ENCODE measurements around the gene GATB.
"Not testable (repeated sequence)": the region's sequence is repeated elsewhere in the genome, so short reads cannot be mapped to it uniquely, and the experiment has no call there.

Gene GATB

GRCh38 chr4:151785484-151786157 is 24.8 kb upstream of the GATB start:
- DNase-seq (ENCODE audit: low read depth in 2 of 2) = no peak

DNA sequence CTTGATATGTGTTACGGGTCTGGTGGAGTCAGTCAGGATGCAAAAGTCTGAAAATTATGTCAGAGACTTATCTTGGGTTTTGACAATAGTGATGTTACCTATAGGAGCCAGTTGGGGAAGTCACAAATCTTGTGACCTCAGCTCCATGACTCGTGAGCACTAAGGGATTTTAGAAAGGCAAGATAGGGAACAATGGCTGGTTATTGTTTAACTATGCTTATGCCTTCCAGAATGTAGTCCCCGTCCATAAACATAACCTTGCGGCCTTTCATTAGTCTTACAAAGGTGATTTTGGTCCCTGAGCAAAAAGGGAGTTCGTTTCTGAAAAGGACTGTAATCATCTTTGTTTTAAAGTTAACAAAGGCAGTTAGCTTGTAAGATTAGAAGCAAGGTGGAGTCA is 23.9 kb upstream of the GATB start:
- DNase-seq (ENCODE audit: low read depth in 2 of 2) = no peak

- DNase-seq (ENCODE audit: low read depth in 2 of 2) = no peak
These were observed 23.1 kb upstream of the GATB start for GRCh38 chr4:151783867-151784266.

DNA sequence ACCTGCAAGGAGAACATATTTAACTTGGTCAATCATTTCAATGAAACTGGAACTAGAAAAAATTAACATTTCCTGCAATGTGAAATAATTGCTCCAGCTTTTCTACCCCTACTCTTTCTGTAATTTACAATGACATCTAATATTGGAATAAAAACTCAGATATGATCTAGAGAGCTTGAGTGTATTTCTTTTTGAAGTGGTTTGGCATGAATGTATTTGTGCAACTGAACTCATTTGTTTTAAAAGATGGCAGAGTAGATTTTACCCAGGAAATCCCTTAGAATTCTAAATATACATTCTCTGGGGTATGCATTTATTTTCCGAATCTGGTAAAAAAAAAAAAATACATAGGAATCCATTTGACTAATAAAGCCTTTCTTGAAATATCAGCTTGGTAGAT is 21.5 kb upstream of the GATB start:
- no peak for DNase-seq (ENCODE audit: low read depth in 2 of 2)

- no peak for DNase-seq (ENCODE audit: low read depth in 2 of 2)
These were observed 20.2 kb upstream of the GATB start for GRCh38 chr4:151781026-151781425.

DNA sequence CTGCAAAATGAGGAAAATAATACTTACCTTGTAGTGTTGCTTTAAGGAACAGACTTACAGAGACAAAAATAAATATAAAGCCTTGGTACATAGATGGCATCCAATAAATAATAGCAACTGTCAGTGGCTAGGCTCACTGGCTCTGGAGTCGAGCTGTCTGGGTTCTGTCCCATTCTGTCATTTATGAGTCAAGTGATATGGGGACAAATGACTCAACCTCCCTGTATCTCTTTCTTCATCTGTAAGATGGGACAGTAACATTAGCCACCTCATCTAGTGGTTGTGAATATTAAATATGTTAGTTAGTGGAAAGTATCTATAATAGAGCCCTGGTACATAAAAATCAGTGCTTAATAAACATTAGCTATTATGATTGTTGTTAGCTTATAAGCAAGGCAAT is 16.7 kb upstream of the GATB start:
- DNase-seq (ENCODE audit: low read depth in 2 of 2) = no peak

DNA sequence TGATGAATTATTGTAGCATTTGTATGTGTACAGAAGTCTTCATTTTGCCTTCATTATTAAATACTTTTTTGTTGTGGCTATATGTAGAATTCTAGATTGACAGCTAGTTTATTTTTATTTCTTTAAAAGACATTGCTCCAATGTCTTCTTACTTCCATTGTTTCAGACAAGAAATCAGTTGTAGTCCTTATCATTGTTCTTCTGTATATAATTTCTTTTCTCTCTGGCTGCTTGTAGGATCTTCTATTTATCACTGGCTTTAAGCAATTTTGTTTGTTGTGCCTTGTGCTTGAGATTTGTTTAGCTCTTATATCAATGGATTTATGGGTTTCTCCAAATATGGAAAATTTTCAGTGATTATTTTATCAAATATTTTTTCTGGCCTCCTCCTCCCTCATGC is 13.5 kb upstream of the GATB start:
- DNase-seq (ENCODE audit: low read depth in 2 of 2) = no peak

- DNase-seq (ENCODE audit: low read depth in 2 of 2) = no peak
These were observed 11.5 kb upstream of the GATB start for GRCh38 chr4:151772274-151772673.

DNA sequence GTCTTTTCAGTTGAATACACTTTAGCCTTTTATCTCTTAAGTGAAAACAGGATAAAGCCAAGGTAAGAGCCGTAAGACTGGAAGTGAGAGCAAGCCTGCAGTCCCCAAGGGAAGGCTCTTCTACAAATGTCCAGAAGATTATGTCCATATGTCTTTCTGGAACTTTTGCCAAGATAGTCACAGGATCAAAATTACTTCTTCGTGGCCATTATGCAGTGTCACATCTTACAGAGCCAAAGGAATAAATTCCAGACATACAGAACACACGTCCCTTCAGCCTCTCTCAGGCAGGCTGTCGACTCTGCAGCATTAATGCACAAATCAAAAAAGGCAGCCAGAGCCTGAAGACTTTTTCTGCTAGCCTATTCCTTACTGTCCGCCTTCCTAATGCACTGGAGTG is 10.9 kb upstream of the GATB start:
- no peak for DNase-seq (ENCODE audit: low read depth in 2 of 2)

DNA sequence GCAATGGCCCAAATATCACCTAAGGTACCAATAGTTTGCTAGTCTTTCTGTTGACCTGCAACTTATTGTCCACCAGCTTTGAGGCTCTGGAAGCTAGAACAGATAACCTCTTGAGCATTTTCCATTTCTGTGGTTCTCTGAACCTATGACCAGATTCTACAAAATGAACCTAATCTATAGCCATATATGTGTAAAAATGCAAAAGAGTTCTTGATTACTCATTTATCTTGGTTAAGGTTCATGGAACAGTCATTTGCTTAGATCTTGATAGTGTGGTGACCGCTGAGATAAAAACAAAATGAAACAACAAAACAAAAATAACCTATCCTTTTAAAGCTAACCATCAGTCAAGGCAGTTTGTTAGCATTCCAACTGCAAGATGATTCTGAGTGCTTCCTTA is 9.3 kb upstream of the GATB start:
- DNase-seq (ENCODE audit: low read depth in 2 of 2) = no peak

DNA sequence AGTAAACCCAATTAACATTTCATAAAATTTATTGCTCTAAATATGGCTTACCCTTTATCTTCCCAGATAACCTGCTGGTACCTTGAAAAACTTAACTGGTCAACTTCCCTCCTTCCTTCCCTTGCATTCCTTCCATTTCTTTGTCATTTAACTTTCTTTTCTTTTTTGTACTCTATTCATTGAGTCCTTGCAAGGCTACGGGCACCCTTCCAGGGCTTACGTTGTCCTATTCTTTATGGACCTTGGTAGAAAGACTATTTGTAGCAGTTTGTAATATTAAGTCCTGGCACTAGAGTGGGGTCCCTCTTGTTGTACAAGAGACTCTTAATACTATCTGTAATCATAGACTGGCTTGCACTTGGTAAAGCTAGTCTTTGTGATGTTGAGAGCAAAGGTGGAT is 8.0 kb upstream of the GATB start:
- DNase-seq (ENCODE audit: low read depth in 2 of 2) = no peak

GRCh38 chr4:151766691-151767090 is 5.9 kb upstream of the GATB start:
- no peak for DNase-seq (ENCODE audit: low read depth in 2 of 2)

GRCh38 chr4:151760002-151760401 is 805 bp downstream of the GATB start:
- no peak for DNase-seq (ENCODE audit: low read depth in 2 of 2)

DNA sequence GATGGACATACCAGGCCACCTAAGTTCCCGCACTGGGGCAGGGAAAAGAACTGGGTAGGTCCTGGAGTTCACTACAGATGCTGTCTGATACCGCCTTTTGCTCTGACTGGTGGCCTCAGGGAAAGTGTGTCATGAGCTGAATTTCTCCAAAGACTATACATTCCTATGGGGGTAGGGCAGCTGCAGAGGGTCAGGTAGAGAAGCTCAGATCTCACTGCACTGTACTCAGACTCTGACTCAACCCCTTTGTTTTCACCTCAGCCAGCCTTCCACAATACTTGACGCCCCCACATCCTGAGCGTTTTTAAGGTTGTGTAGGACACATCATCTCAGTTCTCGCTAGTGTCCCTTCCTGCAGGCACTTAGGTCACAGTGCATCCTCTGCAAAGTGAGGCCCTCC is 7.8 kb downstream of the GATB start:
- DNase-seq (ENCODE audit: low read depth in 2 of 2) = peak in 1 of 2 donors; percentile 2

DNA sequence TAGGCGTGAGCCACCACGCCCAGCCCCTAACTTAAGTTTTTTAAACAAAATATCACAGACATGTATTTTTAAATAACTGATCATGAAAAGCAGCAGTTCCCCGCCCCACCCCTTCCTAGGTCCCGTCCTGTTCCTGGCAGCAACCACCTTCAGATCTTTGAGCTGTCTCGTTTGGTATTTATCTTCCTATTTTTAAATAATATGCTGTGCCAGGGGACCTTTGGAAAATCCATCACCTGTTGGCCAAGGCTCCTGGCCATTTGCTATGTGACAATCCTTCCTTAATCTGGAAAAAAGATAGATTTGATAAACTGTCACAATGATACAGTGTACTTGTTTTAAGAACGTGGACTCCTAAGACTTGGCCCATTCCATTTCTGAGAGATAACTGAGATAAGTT is 10.7 kb downstream of the GATB start:
- DNase-seq (ENCODE audit: low read depth in 2 of 2) = no peak

DNA sequence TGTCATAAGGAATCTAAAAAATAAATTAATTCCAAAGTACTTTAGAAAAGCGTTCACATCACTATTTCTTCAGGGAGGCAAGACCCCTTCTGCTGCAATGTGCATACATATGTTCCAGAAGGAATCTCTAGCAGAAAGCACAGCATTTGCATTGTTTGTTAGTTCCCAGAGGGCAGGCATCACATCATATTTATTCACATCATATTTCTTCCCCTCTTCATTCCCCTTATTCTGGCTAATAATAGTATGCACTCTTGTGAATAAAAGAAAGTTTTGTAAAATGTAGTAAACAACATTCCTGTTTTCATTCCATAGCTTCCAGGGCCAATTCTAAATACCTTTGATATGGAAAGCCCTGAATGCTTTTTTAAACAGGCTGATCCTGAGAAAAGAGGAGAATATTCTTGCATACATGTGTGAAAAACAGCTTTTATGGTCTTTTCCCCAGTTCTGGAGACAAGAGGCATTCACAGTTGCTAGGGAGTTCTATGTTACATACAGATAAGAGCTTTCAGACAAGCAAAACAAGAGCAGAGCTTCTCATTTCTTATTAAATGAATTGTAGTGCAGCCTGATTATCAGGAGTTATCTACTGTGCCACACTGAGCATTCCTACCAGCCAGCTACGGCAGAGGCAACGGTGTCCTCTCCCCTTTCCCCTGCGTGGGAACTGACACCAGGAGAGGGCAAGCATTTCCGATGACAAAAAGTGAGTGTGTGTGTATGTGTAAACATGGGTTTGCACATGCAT is 15.2 kb downstream of the GATB start:
- DNase-seq (ENCODE audit: low read depth in 2 of 2) = no peak

GRCh38 chr4:151744614-151745013 is 16.2 kb downstream of the GATB start:
- no peak for DNase-seq (ENCODE audit: low read depth in 2 of 2)

- no peak for DNase-seq (ENCODE audit: low read depth in 2 of 2)
These were observed 16.9 kb downstream of the GATB start for GRCh38 chr4:151743894-151744293.

DNA sequence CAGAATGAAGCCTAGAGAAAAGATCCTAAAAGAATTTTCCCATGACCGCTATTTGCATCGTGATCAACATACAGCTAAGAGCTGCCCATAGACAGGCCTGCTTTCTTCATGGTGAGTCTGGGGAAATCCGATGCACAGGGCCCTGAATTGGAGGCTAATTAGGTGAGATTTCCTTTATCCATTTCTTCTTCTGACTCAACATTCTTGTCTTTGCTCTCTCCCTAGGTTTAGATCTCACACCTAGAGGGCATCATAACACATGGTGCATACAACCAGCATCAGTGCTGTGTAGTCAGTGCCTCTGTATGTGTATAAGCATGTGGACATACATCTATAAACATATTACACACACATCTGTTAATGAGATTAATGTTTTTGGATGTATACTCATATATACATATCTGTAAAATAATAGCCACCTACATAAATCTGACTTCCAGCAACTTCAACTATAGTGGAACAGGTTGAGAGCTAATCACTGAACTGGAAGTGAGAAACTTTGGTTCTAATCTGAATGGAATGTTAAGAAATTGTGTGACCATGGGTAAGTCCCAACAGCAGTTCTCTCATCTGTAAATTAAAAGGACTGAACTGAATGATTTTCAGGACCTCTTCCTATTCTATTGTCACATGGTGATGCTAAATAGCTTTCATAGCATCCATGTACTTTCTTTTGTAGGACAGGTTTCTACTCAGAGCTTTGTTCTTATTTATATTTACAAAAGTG is 17.5 kb downstream of the GATB start:
- no peak for DNase-seq (ENCODE audit: low read depth in 2 of 2)

GRCh38 chr4:151738720-151739517 is 21.9 kb downstream of the GATB start:
- no peak for DNase-seq (ENCODE audit: low read depth in 2 of 2)

DNA sequence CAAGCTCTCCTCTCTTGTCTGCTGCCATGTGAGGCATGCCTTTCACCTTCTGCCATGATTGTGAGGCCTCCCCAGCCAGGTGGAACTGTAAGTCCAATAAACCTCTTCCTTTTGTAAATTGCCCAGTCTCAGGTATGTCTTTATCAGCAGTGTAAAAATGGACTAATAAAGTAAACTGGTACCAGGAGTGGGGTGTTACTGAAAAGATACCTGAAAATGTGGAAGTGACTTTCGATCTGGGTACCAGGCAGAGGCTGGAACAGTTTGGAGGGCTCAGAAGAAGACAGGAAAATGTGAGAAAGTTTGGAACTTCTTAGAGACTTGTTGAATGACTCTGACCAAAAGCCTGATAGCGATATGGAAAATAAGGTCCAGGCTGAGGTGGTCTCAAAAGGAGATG is 24.0 kb downstream of the GATB start:
- DNase-seq (ENCODE audit: low read depth in 2 of 2) = not testable (repeated sequence)

DNA sequence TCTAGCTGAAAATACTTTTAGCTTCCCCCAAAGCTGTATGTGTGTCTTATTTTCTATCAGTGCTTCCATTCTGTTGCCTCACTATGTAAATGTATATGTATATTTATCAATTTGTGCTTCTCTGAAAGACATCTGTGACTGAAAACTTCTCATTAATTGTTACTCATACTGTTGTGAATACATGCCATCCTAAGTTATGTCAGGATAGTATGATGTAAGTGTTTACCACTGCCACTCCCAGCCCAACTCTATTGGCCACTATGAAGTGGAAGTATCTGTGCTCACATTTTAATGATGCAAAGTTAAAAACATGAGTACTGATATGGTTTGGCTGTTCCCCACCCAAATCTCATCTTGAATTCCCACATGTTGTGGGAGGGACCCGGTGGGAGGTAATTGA is 24.4 kb downstream of the GATB start:
- DNase-seq (ENCODE audit: low read depth in 2 of 2) = no peak
